Sigmoid colon (tissue), 7 donors: ENCODE measurements around the gene DARS1. TPM values are rescaled to one million over a fixed set of nuclear protein-coding genes. Genes with fewer than 3 reads are reported as not detected.

ENCODE experiments used
- DNase-seq: peaks from one replicate; pipeline ENCODE4 v3.0.0-alpha.2; 2019
- H3K27ac ChIP-seq, 4 donors: fragments of 200-600 bp; sonication (generic); one replicate each; pipeline ENCODE4 v1.5.1; 2016 to 2019; ENCODE audit warnings: mild to moderate bottlenecking in 1 of 4
- H3K27me3 ChIP-seq, 3 donors: fragments of 200-600 bp; sonication (generic); one replicate each; pipeline ENCODE4 v1.5.1; 2019; ENCODE audit warnings: mild to moderate bottlenecking in 1 of 3
- H3K36me3 ChIP-seq, 4 donors: fragments of 200-600 bp; sonication (generic); one replicate each; pipeline ENCODE4 v1.5.1; 2016 to 2019
- H3K4me1 ChIP-seq, 4 donors: fragments of 200-600 bp; sonication (generic); one replicate each; pipeline ENCODE4 v1.5.1; 2017 to 2019
- H3K4me3 ChIP-seq, 4 donors: fragments of 200-600 bp; sonication (generic); one replicate each; pipeline ENCODE4 v1.5.1; 2017 to 2019; ENCODE audit warnings: mild to moderate bottlenecking in 2 of 4, moderate library complexity in 1 of 4
- H3K9me3 ChIP-seq, 4 donors: fragments of 200-600 bp in 3 of 4; sonication (generic) in 3 of 4; one replicate each; pipeline versions ENCODE4 v1.5.1 to v1.6.1; 2013 to 2019
- CTCF ChIP-seq, 4 experiments: fragments of 450-650 bp in 3 of 4; fragments of 200-600 bp in 1 of 4; IDR thresholded peaks; one replicate each; pipeline ENCODE4 v1.5.1; 2016 to 2019; ENCODE audit warnings: antibody characterized with exemption in 4 of 4, mild to moderate bottlenecking in 3 of 4, moderate library complexity in 2 of 4
- EP300 ChIP-seq, 4 donors: sonication (generic); formaldehyde crosslinking; IDR thresholded peaks; one replicate each; pipeline ENCODE4 v1.6.1; 2017; ENCODE audit warnings: antibody characterized with exemption in 4 of 4
- POLR2A ChIP-seq, 2 donors: fragments of 450-650 bp; IDR thresholded peaks; one replicate each; pipeline ENCODE4 v1.6.1; 2016; ENCODE audit warnings: antibody characterized with exemption in 2 of 2, mild to moderate bottlenecking in 2 of 2, moderate library complexity in 2 of 2
- POLR2AphosphoS5 ChIP-seq, 4 donors: sonication (generic); formaldehyde crosslinking; IDR thresholded peaks; one replicate each; pipeline ENCODE4 v1.6.1; 2017; ENCODE audit warnings: antibody characterized with exemption in 4 of 4
- WGBS, 2 donors: extraction: QIAGEN DNeasy Blood & Tissue Kit; methylation state at CpG; one replicate each; pipeline ENCODE4 v1.1.7; 2013; 5-methylcytosine and 5-hydroxymethylcytosine counted together
- intact Hi-C: fragments of 100-400 bp; cut with DNase I; formaldehyde crosslinking; loops from one replicate; pipeline ENCODE4 v1.15.1; 2023
- polyA plus RNA-seq, 3 donors: library from polyadenylated mRNA; stranded (reverse); fragments of 200-250 nt; gene quantifications; one replicate each; pipeline ENCODE4 v1.2.3, GENCODE V29; 2013
- total RNA-seq, 4 donors: library from RNA; depleted of rRNA; stranded (reverse); fragments of >200 nt; gene quantifications; one replicate each; pipeline ENCODE4 v1.1.0, GENCODE V29; 2016
- donor health status: healthy with polysubstance abuse.
- donor health status: Bipolar disorder and iron deficiency.
- donor health status: healthy.

DARS1 gene
- total and polyA plus RNA-seq, 7 donors: 31.4 to 95.6 (median 77.3) TPM

GRCh38 chr2:135994281-135994680 is 8.9 kb upstream of the DARS1 start:
- 35 to 68% methylated on average over 3 of the region's 3 CpGs for WGBS, 2 donors
- intact Hi-C loops: no loop called here

GRCh38 chr2:135993421-135993820 is 8.0 kb upstream of the DARS1 start:
- Histone ChIP-seq H3K27ac (no peak overlapping the region), H3K4me1 (peaks cover 0 to 11% (median 3%) of the 10 kb centered on the region in 4 donors), H3K27me3 (no peaks in the 10 kb centered on the region), H3K36me3 (no peaks in the 10 kb centered on the region), H3K4me3 (no peak overlapping the region), H3K9me3 (no peaks in the 10 kb centered on the region)
- TF ChIP-seq POLR2A (IDR thresholded peaks at IDR 0.05): no peak
- TF ChIP-seq EP300 (IDR thresholded peaks at IDR 0.05): no peak
- TF ChIP-seq POLR2AphosphoS5 (IDR thresholded peaks at IDR 0.05): no peak
- TF ChIP-seq CTCF (IDR thresholded peaks at IDR 0.05): no peak
- no peak for DNase-seq
- intact Hi-C loops: no loop called here

More at GRCh38 chr2:135994281-135994680, 8.9 kb upstream of the DARS1 start:
- no peak overlapping the region for H3K4me3 ChIP-seq
- peak; percentile 22 to 86 (median 48) for TF ChIP-seq POLR2AphosphoS5 (IDR thresholded peaks at IDR 0.05)
- no peak for TF ChIP-seq CTCF (IDR thresholded peaks at IDR 0.05)
- no peak for TF ChIP-seq EP300 (IDR thresholded peaks at IDR 0.05)
- H3K27me3 ChIP-seq: no peaks in the 10 kb centered on the region
- DNase-seq: no peak
- no peaks in the 10 kb centered on the region for H3K36me3 ChIP-seq
- H3K4me1 ChIP-seq: peaks cover 0 to 11% (median 3%) of the 10 kb centered on the region in 4 donors
- H3K9me3 ChIP-seq: no peaks in the 10 kb centered on the region
- no peak overlapping the region for H3K27ac ChIP-seq

- Histone ChIP-seq H3K9me3 (no peaks in the 10 kb centered on the region), H3K27ac (no peak overlapping the region), H3K36me3 (no peaks in the 10 kb centered on the region), H3K27me3 (no peaks in the 10 kb centered on the region), H3K4me3 (no peak overlapping the region), H3K4me1 (peaks cover 0 to 11% (median 3%) of the 10 kb centered on the region in 4 donors)
- TF ChIP-seq POLR2AphosphoS5 (IDR thresholded peaks at IDR 0.05) (no peak), EP300 (IDR thresholded peaks at IDR 0.05) (no peak), POLR2A (IDR thresholded peaks at IDR 0.05) (no peak), CTCF (IDR thresholded peaks at IDR 0.05) (no peak)
- WGBS, 2 donors: 94 to 97% methylated on average over 4 of the region's 4 CpGs
- DNase-seq: no peak
- intact Hi-C loops: no loop called here
Observed at GRCh38 chr2:135991861-135992260, 6.4 kb upstream of the DARS1 start.

- Histone ChIP-seq H3K27me3 (no peaks in the 10 kb centered on the region), H3K9me3 (no peaks in the 10 kb centered on the region), H3K4me1 (peaks cover 0 to 27% (median 6%) of the 10 kb centered on the region in 4 donors), H3K36me3 (no peaks in the 10 kb centered on the region), H3K4me3 (no peak overlapping the region), H3K27ac (no peak overlapping the region)
- TF ChIP-seq EP300 (IDR thresholded peaks at IDR 0.05) (no peak), POLR2AphosphoS5 (IDR thresholded peaks at IDR 0.05) (no peak), POLR2A (IDR thresholded peaks at IDR 0.05) (no peak), CTCF (IDR thresholded peaks at IDR 0.05) (no peak)
- 94 to 98% methylated on average over 2 of the region's 2 CpGs for WGBS, 2 donors
- intact Hi-C loops: loop anchor here (5.0 kb wide), 2 partner anchors 115 to 245 kb away; partner anchors contain the start of gene UBXN4
- no peak for DNase-seq
Observed at GRCh38 chr2:135987441-135987840, 2.0 kb upstream of the DARS1 start.

- H3K4me3 ChIP-seq: no peak overlapping the region
- peaks cover 0 to 27% (median 7%) of the 10 kb centered on the region in 4 donors for H3K4me1 ChIP-seq
- intact Hi-C loops: loop anchor here (5.0 kb wide), 2 partner anchors 114 to 244 kb away; partner anchors contain the start of gene UBXN4
- H3K27ac ChIP-seq: no peak overlapping the region
- DNase-seq: no peak
- WGBS, 2 donors: 96 to 98% methylated on average over 5 of the region's 5 CpGs
- TF ChIP-seq POLR2A (IDR thresholded peaks at IDR 0.05) (no peak), POLR2AphosphoS5 (IDR thresholded peaks at IDR 0.05) (no peak), CTCF (IDR thresholded peaks at IDR 0.05) (no peak), EP300 (IDR thresholded peaks at IDR 0.05) (no peak)
- H3K9me3 ChIP-seq: no peaks in the 10 kb centered on the region
- no peaks in the 10 kb centered on the region for H3K36me3 ChIP-seq
- no peaks in the 10 kb centered on the region for H3K27me3 ChIP-seq
Observed at GRCh38 chr2:135986507-135986906, 1.1 kb upstream of the DARS1 start.
